HepG2 (cell line): ENCODE measurements around the gene ADAP2. TPM values are rescaled to one million over a fixed set of nuclear protein-coding genes. Genes with fewer than 3 reads are reported as not detected.

Experiments
- ATAC-seq: fragments of 200-7000 bp; cut with Tn5 transposase; 3 replicates; pipeline ENCODE4 v1.9.1; 2020; ENCODE audit warnings: mild to moderate bottlenecking, moderate library complexity
- BruUV-seq: library from RNA; stranded (reverse); fragments of 400-500 nt; replicated peaks from 2 replicates; lab custom pipeline; 2021; lab: Mats Ljungman, UMichigan
- CTCF ChIA-PET: fragments of 300-600 bp; formaldehyde crosslinking; extraction: SDS; loops from one replicate; lab custom pipeline; 2021; ENCODE audit warnings: low total read pairs, inconsistent platforms, low intra/inter-chr PET ratio; lab: Yijun Ruan, JAX
- POLR2A ChIA-PET: fragments of 350-600 bp; sonication (Branson Sonifier 250); formaldehyde crosslinking; loops from one replicate; lab custom pipeline; 2020; ENCODE audit warnings: antibody characterized with exemption, inconsistent platforms; lab: Yijun Ruan, JAX
- DNase-seq: peaks from one replicate; pipeline ENCODE4 v3.0.0-alpha.2; 2015; ENCODE audit warnings: low spot score
- FAIRE-seq: peaks from 3 replicates; lab custom pipeline; 2011; peaks lifted over from hg19 to GRCh38; lab: Jason Lieb, UNC
- H2AFZ ChIP-seq: one replicate; pipeline ENCODE4 v1.6.1; 2011; ENCODE audit warnings: low read length, inconsistent platforms
- H3K27ac ChIP-seq: fragments of 300-600 bp; 3 replicates; pipeline ENCODE4 v1.8.0; 2011; ENCODE audit warnings: mixed run types, mild to moderate bottlenecking, mixed read lengths, low read length, inconsistent platforms; ENCODE audit not compliant: insufficient read depth; ENCODE audit errors: extremely low read length
- H3K27me3 ChIP-seq, 2 experiments: fragments of 200-600 bp in 1 of 2; 2 replicates in 1 of 2; 3 replicates in 1 of 2; pipeline versions ENCODE4 v1.6.0 to v1.8.0; 2011; ENCODE audit warnings: low read length in 2 of 2, mild to moderate bottlenecking in 2 of 2, moderate library complexity in 2 of 2, inconsistent platforms in 1 of 2; ENCODE audit not compliant: insufficient read depth in 2 of 2, control insufficient read depth in 1 of 2
- H3K36me3 ChIP-seq, 2 experiments: fragments of 200-600 bp in 1 of 2; replicated peaks in 1 of 2; 2 replicates in 1 of 2; 3 replicates in 1 of 2; pipeline versions ENCODE4 v1.5.1 to v1.8.0; 2011; ENCODE audit warnings: low read length in 2 of 2, inconsistent platforms in 1 of 2; ENCODE audit not compliant: insufficient read depth in 2 of 2, control insufficient read depth in 1 of 2
- H3K4me1 ChIP-seq: 2 replicates; pipeline ENCODE4 v1.5.1; 2012; ENCODE audit warnings: low read length, inconsistent platforms; ENCODE audit not compliant: insufficient read depth
- H3K4me2 ChIP-seq: 2 replicates; pipeline ENCODE4 v1.6.0; 2011; ENCODE audit warnings: low read depth, low read length, inconsistent platforms
- H3K4me3 ChIP-seq, 3 experiments: fragments of 200-600 bp in 1 of 3; sonication (generic), shearing (Covaris generic) in 1 of 3; replicated peaks in 1 of 3; 2 replicates each; pipeline ENCODE4 v1.5.1; 2011 to 2016; ENCODE audit warnings: low read length in 3 of 3, inconsistent platforms in 2 of 3, low read depth in 2 of 3, mild to moderate bottlenecking in 2 of 3, control low read depth in 1 of 3, mixed read lengths in 1 of 3; ENCODE audit not compliant: insufficient read depth in 1 of 3
- H3K79me2 ChIP-seq: one replicate; pipeline ENCODE4 v1.6.1; 2011; ENCODE audit warnings: low read length, inconsistent platforms; ENCODE audit not compliant: insufficient read depth
- H3K9ac ChIP-seq: 2 replicates; pipeline ENCODE4 v1.6.0; 2011; ENCODE audit warnings: mild to moderate bottlenecking, low read depth, low read length, inconsistent platforms; ENCODE audit not compliant: insufficient read depth
- H3K9me3 ChIP-seq: 2 replicates; pipeline ENCODE4 v1.5.1; 2012; ENCODE audit warnings: mild to moderate bottlenecking, low read length
- H4K20me1 ChIP-seq: 2 replicates; pipeline ENCODE4 v1.6.0; 2011; ENCODE audit warnings: inconsistent platforms, mild to moderate bottlenecking, low read length, moderate library complexity; ENCODE audit not compliant: insufficient read depth
- NR1H2 ChIP-seq: sonication (generic); formaldehyde crosslinking; IDR thresholded peaks from 2 replicates; pipeline ENCODE4 v1.8.1; 2022; ENCODE audit warnings: low read depth, missing genetic modification reagents, borderline replicate concordance
- ONECUT2 ChIP-seq: sonication (generic); formaldehyde crosslinking; IDR thresholded peaks from 2 replicates; pipeline ENCODE4 v1.4.0; 2020; ENCODE audit warnings: missing genetic modification reagents
- PRPF4 ChIP-seq: fragments of 200-400 bp; formaldehyde crosslinking; IDR thresholded peaks from 2 replicates; pipeline ENCODE4 v1.6.1; 2016; ENCODE audit warnings: low read length, low read depth; ENCODE audit not compliant: poor library complexity, severe bottlenecking
- SIX4 ChIP-seq: sonication (generic); formaldehyde crosslinking; IDR thresholded peaks from 2 replicates; pipeline ENCODE4 v1.4.0; 2020; ENCODE audit warnings: missing genetic modification reagents
- ZNF138 ChIP-seq: sonication (generic); formaldehyde crosslinking; IDR thresholded peaks from 2 replicates; pipeline ENCODE4 v1.5.0; 2020; ENCODE audit warnings: mild to moderate bottlenecking, low read depth, missing genetic modification reagents
- ZNF614 ChIP-seq: IDR thresholded peaks from 2 replicates; pipeline ENCODE4 v1.6.1; 2018; ENCODE audit warnings: missing biosample characterization, missing genetic modification reagents, inconsistent platforms, borderline replicate concordance
- ZNF788 ChIP-seq: sonication (generic); formaldehyde crosslinking; IDR thresholded peaks from 2 replicates; pipeline ENCODE4 v1.5.0; 2020; ENCODE audit warnings: mild to moderate bottlenecking, missing genetic modification reagents, borderline replicate concordance
- WGBS: methylation state at CpG from one replicate; pipeline ENCODE4 v1.1.6; 2017; ENCODE audit warnings: low lambda C conversion rate; 5-methylcytosine and 5-hydroxymethylcytosine counted together
- in situ Hi-C: cut with HindIII; loops from 2 replicates; pipeline ENCODE4 v1.10.0; 2017; ENCODE audit warnings: low pct_unique_long_range_greater_than_20kb; ENCODE audit not compliant: extremely low pct_ligation_motif_present
- intact Hi-C: fragments of 100-400 bp; cut with micrococcal nuclease; formaldehyde crosslinking; loops from one replicate; pipeline ENCODE4 v1.10.0; 2022; ENCODE audit not compliant: unreplicated experiment
- polyA plus RNA-seq, 8 experiments: library from polyadenylated mRNA; depleted of rRNA in 3 of 8; stranded (reverse) in 7 of 8; unstranded in 1 of 8; fragments of >200 nt; fragmentation: Illumina TruSeq in 4 of 8; extraction: Trizol in 4 of 8; gene quantifications; 2 replicates each; pipeline versions ENCODE4 v1.2.1 to v1.2.3, GENCODE V29; 2011 to 2016; ENCODE audit warnings: low read depth in 4 of 8, missing spikeins in 1 of 8, mixed read lengths in 1 of 8; ENCODE audit not compliant: insufficient read depth in 1 of 8
- total RNA-seq, 5 experiments: library from RNA; depleted of rRNA; stranded (reverse); fragments of >200 nt; fragmentation: Illumina TruSeq; extraction: Trizol; gene quantifications; 2 replicates each; pipeline ENCODE4 v1.2.3, GENCODE V29; 2016; ENCODE audit warnings: low read depth in 1 of 5
- TF ChIP-seq, protein P1 (sequence below): sonication (generic); formaldehyde crosslinking; IDR thresholded peaks from 2 replicates; pipeline ENCODE4 v1.8.0; 2022; ENCODE audit warnings: low read depth, missing genetic modification reagents

Gene ADAP2
- total and polyA plus RNA-seq, 2 of the 13 experiments (the other 11 are each of a cell fraction or from before 2014, with no cell fraction given) = 0.51 to 0.70 TPM

DNA sequence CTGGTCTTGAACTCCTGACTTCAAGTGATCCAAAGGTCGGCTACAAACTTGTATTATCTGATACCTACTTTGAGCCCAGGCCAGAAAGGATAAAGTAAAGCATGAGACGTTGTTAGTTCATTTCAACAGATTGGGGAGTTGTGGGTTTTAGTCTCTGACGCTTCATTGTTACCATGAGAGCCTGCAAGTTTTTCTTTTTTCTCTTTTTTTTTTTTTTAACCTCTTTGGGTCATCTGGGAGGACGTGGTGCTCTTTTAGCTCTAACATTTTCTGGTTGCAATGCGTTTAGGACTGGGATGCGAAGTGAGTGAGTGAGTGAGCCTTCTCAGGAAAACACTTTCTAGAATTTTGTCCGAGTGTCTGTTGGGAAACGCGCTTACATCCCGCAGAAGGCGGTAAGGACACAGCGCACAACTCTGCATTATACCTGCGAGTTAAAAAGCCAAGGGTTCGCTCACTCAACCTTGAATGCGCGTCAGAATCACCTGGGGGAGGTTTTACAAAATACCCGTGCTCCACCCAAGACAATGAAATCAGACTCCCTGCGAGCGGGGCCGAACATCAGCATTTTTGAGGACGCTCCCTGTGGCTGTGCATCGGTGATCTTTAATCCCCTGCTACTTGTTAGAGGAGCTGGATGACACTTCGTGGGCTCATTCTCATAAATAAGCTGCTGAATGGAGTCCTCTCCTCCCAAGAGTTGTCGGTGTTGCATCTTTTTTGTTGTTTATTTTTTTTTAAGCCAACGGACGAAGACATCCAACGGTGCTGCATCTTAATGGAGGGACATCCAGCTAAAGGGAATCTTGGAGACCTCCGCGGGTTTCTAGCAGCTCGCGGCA lies 48.5 kb downstream of the ADAP2 start:
- in situ Hi-C loops = no loop called here
- H3K9ac ChIP-seq = no peak overlapping the region
- H3K9me3 ChIP-seq = no peaks in the 10 kb centered on the region
- 71% methylated on average over 31 of the region's 31 CpGs for WGBS
- POLR2A ChIA-PET = no interaction called here
- no peaks in the 10 kb centered on the region for H4K20me1 ChIP-seq
- no peak for FAIRE-seq
- no peak for ATAC-seq
- no peak for TF ChIP-seq ZNF614 (CRISPR knock-in tag)
- no peak for TF ChIP-seq ONECUT2 (CRISPR knock-in tag)
- no peak for TF ChIP-seq NR1H2
- TF ChIP-seq ZNF788 (CRISPR knock-in tag) = no peak
- TF ChIP-seq PRPF4 = no peak
- TF ChIP-seq, all 625 proteins: peak for 0
- Histone ChIP-seq H3K4me3 (no peak overlapping the region), H3K36me3 (no peaks in the 10 kb centered on the region), H2AFZ (no peak overlapping the region), H3K4me1 (peaks cover 12% of the 10 kb centered on the region; the same call in 1 of the 2 replicates), H3K4me2 (no peak overlapping the region), H3K27ac (no peak overlapping the region), H3K27me3 (no peaks in the 10 kb centered on the region; a peak in 1 of 5 replicates), H3K79me2 (no peaks in the 10 kb centered on the region)
- DNase-seq = no peak
- CTCF ChIA-PET = no interaction called here
- intact Hi-C loops = no loop called here
- no TSS peak for BruUV-seq

DNA sequence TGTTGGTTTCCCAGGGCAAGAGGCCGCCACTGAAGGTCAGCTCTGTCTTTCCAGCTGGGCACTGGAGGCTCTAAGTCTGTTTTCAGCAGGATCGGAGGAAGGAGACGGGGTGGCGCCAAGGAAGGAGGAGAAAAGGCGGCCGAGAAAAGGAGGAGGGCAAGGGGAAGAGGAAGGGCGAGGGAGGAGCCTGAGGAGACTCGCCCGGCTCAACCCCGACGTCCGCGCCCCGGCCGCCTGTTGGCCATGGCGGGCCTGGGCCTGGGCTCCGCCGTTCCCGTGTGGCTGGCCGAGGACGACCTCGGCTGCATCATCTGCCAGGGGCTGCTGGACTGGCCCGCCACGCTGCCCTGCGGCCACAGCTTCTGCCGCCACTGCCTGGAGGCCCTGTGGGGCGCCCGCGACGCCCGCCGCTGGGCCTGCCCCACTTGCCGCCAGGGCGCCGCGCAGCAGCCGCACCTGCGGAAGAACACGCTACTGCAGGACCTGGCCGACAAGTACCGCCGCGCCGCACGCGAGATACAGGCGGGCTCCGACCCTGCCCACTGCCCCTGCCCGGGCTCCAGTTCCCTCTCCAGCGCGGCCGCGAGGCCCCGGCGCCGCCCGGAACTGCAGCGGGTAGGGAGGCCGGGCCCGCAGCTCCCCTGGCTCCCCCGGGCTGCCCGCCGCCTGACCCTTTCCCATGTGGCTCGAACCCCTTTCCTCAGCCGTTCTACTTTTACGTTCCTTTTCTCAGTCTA lies 49.3 kb downstream of the ADAP2 start, which contains the start of gene RNF135:
Gene RNF135, plus strand, starts transcription at position 209 of the 737 bp plus-strand sequence. Its CDS starts 35 bp downstream, at position 244.
- H3K27ac ChIP-seq = no peak within 1 kb of the TSS
- H3K4me1 ChIP-seq = peaks cover 12% of the 10 kb centered on the region; the same call in 1 of the 2 replicates
- WGBS = 95% methylated on average over 50 of the region's 66 CpGs
- intact Hi-C loops = no loop called here
- in situ Hi-C loops = no loop called here
- H2AFZ ChIP-seq = no peak within 1 kb of the TSS
- DNase-seq = no peak
- no peak within 1 kb of the TSS for H3K9ac ChIP-seq
- no peaks in the 10 kb centered on the region; a peak in 1 of 5 replicates for H3K27me3 ChIP-seq
- H3K79me2 ChIP-seq = no peaks in the 10 kb centered on the region
- FAIRE-seq = no peak
- ATAC-seq = no peak
- no peaks in the 10 kb centered on the region for H4K20me1 ChIP-seq
- CTCF ChIA-PET = no interaction called here
- H3K4me3 ChIP-seq = no peak within 1 kb of the TSS
- peak within 1 kb of the TSS; percentile 27; the same call in 1 of the 2 replicates for H3K4me2 ChIP-seq
- H3K9me3 ChIP-seq = no peaks in the 10 kb centered on the region
- BruUV-seq = no TSS peak
- no peak for TF ChIP-seq ZNF138
- no peak for TF ChIP-seq SIX4 (CRISPR knock-in tag)
- TF ChIP-seq, protein P1, sequence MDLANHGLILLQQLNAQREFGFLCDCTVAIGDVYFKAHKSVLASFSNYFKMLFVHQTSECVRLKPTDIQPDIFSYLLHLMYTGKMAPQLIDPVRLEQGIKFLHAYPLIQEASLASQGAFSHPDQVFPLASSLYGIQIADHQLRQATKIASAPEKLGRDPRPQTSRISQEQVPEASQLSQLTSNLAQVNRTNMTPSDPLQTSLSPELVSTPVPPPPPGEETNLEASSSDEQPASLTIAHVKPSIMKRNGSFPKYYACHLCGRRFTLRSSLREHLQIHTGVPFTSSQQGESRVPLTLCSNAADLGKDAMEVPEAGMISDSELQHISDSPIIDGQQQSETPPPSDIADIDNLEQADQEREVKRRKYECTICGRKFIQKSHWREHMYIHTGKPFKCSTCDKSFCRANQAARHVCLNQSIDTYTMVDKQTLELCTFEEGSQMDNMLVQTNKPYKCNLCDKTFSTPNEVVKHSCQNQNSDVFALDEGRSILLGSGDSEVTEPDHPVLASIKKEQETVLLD (CRISPR knock-in tag) = no peak
- no peaks in the 10 kb centered on the region for H3K36me3 ChIP-seq
- POLR2A ChIA-PET = no interaction called here
